ENCODE data around the gene UNC79. TPM values are rescaled to one million over a fixed set of nuclear protein-coding genes. Genes with fewer than 3 reads are reported as not detected.

Gene UNC79
- total RNA-seq, 4 donors from 2014 or later = under 0.01 to 0.23 (median 0.18) TPM

- Histone ChIP-seq H3K36me3 (peaks cover 0 to 46% (median 20%) of the 10 kb centered on the region in 4 donors), H3K27ac (replicated peaks in 1 of 4) (no peak overlapping the region), H3K27me3 (no peaks in the 10 kb centered on the region), H3K9me3 (no peaks in the 10 kb centered on the region), H3K4me3 (no peak overlapping the region), H3K4me1 (peaks cover 0 to 10% (median 0%) of the 10 kb centered on the region in 4 donors)
- intact Hi-C loops (cut with DNase I) = no loop called here
- no peak for TF ChIP-seq CTCF (IDR thresholded peaks at IDR 0.05)
- TF ChIP-seq POLR2AphosphoS5 (IDR thresholded peaks at IDR 0.05) = no peak
- no peak for TF ChIP-seq EP300 (IDR thresholded peaks at IDR 0.05)
- TF ChIP-seq POLR2A (IDR thresholded peaks at IDR 0.05; ENCODE audit: low read depth) = no peak
- 98% methylated on average over 7 of the region's 8 CpGs for WGBS
- no peak for DNase-seq (ENCODE audit: extremely low spot score)
These were observed 297.9 kb downstream of the UNC79 start for GRCh38 chr14:93728651-93729016.

- 86% methylated on average over 10 of the region's 10 CpGs for WGBS
- H3K36me3 ChIP-seq = peaks cover 0 to 50% (median 22%) of the 10 kb centered on the region in 4 donors
- intact Hi-C loops (cut with DNase I) = no loop called here
- H3K4me1 ChIP-seq = peaks cover 0 to 12% (median 0%) of the 10 kb centered on the region in 4 donors
- H3K27me3 ChIP-seq = no peaks in the 10 kb centered on the region
- no peak overlapping the region for H3K27ac ChIP-seq (replicated peaks in 1 of 4)
- no peak overlapping the region for H3K4me3 ChIP-seq
- no peak for DNase-seq (ENCODE audit: extremely low spot score)
- no peaks in the 10 kb centered on the region for H3K9me3 ChIP-seq
- TF ChIP-seq CTCF (IDR thresholded peaks at IDR 0.05) = no peak
- TF ChIP-seq EP300 (IDR thresholded peaks at IDR 0.05) = no peak
- no peak for TF ChIP-seq POLR2A (IDR thresholded peaks at IDR 0.05; ENCODE audit: low read depth)
- no peak for TF ChIP-seq POLR2AphosphoS5 (IDR thresholded peaks at IDR 0.05)
These were observed 299.3 kb downstream of the UNC79 start for GRCh38 chr14:93729993-93730392.

DNA sequence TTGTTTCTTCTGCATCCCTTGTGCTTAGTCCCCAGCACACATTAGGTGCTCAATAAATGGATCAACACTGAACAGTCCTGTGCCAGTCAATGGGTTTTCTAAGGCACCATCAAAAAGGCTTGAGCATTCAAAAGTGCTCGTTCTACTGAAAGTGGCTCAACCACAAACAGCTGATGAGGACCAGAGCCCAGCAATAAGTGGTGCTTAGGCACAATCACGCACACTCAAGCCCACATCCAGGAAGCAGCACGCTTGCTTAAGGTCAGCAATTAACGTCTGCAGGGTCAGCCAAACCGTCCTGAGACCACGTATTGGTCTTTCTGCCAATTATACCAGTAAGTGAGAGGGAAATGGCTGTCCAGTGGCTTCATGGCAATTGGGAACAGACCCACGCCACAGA is 301.0 kb downstream of the UNC79 start:
- Histone ChIP-seq H3K27ac (replicated peaks in 1 of 4) (no peak overlapping the region), H3K4me1 (peaks cover 0 to 10% (median 2%) of the 10 kb centered on the region in 4 donors), H3K36me3 (peaks cover 0 to 52% (median 22%) of the 10 kb centered on the region in 4 donors), H3K4me3 (no peak overlapping the region), H3K9me3 (no peaks in the 10 kb centered on the region), H3K27me3 (no peaks in the 10 kb centered on the region)
- 65% methylated on average over 7 of the region's 7 CpGs for WGBS
- intact Hi-C loops (cut with DNase I) = no loop called here
- no peak for DNase-seq (ENCODE audit: extremely low spot score)
- no peak for TF ChIP-seq POLR2AphosphoS5 (IDR thresholded peaks at IDR 0.05)
- TF ChIP-seq POLR2A (IDR thresholded peaks at IDR 0.05; ENCODE audit: low read depth) = no peak
- no peak for TF ChIP-seq EP300 (IDR thresholded peaks at IDR 0.05)
- TF ChIP-seq CTCF (IDR thresholded peaks at IDR 0.05) = no peak

- no peak for DNase-seq (ENCODE audit: extremely low spot score)
- Histone ChIP-seq H3K36me3 (peaks cover 0 to 56% (median 20%) of the 10 kb centered on the region in 4 donors), H3K27ac (replicated peaks in 1 of 4) (no peak overlapping the region), H3K27me3 (no peaks in the 10 kb centered on the region), H3K4me3 (no peak overlapping the region), H3K9me3 (no peaks in the 10 kb centered on the region), H3K4me1 (peaks cover 0 to 16% (median 2%) of the 10 kb centered on the region in 4 donors)
- 87% methylated on average over 8 of the region's 10 CpGs for WGBS
- TF ChIP-seq POLR2AphosphoS5 (IDR thresholded peaks at IDR 0.05) = no peak
- TF ChIP-seq CTCF (IDR thresholded peaks at IDR 0.05) = no peak
- TF ChIP-seq POLR2A (IDR thresholded peaks at IDR 0.05; ENCODE audit: low read depth) = no peak
- TF ChIP-seq EP300 (IDR thresholded peaks at IDR 0.05) = no peak
- intact Hi-C loops (cut with DNase I) = no loop called here
These were observed 301.8 kb downstream of the UNC79 start for GRCh38 chr14:93732524-93732923.

- Histone ChIP-seq H3K4me3 (no peak overlapping the region), H3K27ac (replicated peaks in 1 of 4) (no peak overlapping the region), H3K9me3 (no peaks in the 10 kb centered on the region), H3K4me1 (peaks cover 0 to 20% (median 2%) of the 10 kb centered on the region in 4 donors), H3K36me3 (peaks cover 0 to 56% (median 20%) of the 10 kb centered on the region in 4 donors), H3K27me3 (no peaks in the 10 kb centered on the region)
- DNase-seq (ENCODE audit: extremely low spot score) = no peak
- no peak for TF ChIP-seq POLR2A (IDR thresholded peaks at IDR 0.05; ENCODE audit: low read depth)
- no peak for TF ChIP-seq CTCF (IDR thresholded peaks at IDR 0.05)
- TF ChIP-seq POLR2AphosphoS5 (IDR thresholded peaks at IDR 0.05) = no peak
- no peak for TF ChIP-seq EP300 (IDR thresholded peaks at IDR 0.05)
- 71% methylated on average over 9 of the region's 11 CpGs for WGBS
- intact Hi-C loops (cut with DNase I) = no loop called here
These were observed 302.5 kb downstream of the UNC79 start for GRCh38 chr14:93733231-93733630.

All from esophagus muscularis mucosa (tissue), 4 donors.